Lower leg skin (tissue), 4 donors: ENCODE results near the gene CDHR1. TPM values are rescaled to one million over a fixed set of nuclear protein-coding genes. Genes with fewer than 3 reads are reported as not detected.

Experiments used
- DNase-seq, 2 donors: peaks; one replicate each; pipeline ENCODE4 v3.0.0-alpha.2; 2019; ENCODE audit warnings: low spot score in 2 of 2
- H3K4me3 ChIP-seq: fragments of 200-600 bp; sonication (generic); 2 replicates; pipeline ENCODE4 v1.5.1; 2017; ENCODE audit warnings: mild to moderate bottlenecking, low read depth; ENCODE audit not compliant: poor library complexity, severe bottlenecking
- POLR2A ChIP-seq, 2 donors: fragments of 450-650 bp; IDR thresholded peaks; one replicate each; pipeline ENCODE4 v1.6.1; 2016 to 2017; ENCODE audit warnings: antibody characterized with exemption in 2 of 2, mild to moderate bottlenecking in 1 of 2, moderate library complexity in 1 of 2
- WGBS, 2 donors: methylation state at CpG; one replicate each; pipeline ENCODE4 v1.1.5; 2018; 5-methylcytosine and 5-hydroxymethylcytosine counted together
- intact Hi-C: fragments of 100-400 bp; cut with DNase I; formaldehyde crosslinking; loops from one replicate; pipeline ENCODE4 v1.15.0; 2023; ENCODE audit warnings: low total_unique reads
- total RNA-seq, 4 donors: library from RNA; depleted of rRNA; stranded (reverse); fragments of >200 nt; gene quantifications; one replicate each; pipeline ENCODE4 v1.1.0, GENCODE V29; 2016
- TF ChIP-seq, protein P1 (sequence below), 3 donors: fragments of 450-650 bp; IDR thresholded peaks; one replicate each; pipeline ENCODE4 v1.5.1; 2016; ENCODE audit warnings: antibody characterized with exemption in 3 of 3, mild to moderate bottlenecking in 3 of 3, moderate library complexity in 2 of 3

Gene CDHR1
- total RNA-seq, 4 donors from 2014 or later = 68.5 to 126 (median 101) TPM

DNA sequence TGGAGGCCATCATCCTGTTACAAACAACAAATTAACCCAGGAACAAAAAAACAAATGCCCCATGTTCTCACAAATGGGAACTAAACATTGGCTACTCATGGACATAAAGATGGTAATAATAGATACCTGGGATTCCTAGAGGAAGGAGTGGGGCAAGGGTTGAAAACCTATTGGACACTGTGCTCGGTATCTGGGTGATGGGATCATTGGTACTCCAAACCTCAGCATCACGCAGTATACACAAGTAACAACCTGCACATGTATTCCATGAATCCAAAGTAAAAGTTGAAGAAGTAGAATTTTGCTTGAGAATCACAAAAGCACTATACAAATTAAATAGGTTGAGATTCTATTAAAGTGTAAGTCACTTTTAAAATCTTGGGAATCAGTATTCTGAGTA lies 38.3 kb upstream of the CDHR1 start:
- intact Hi-C loops = loop anchor here (10.0 kb wide), 1 partner anchor 379 kb away; no protein-coding TSS in a partner anchor
- no peak overlapping the region for H3K4me3 ChIP-seq
- no peak for DNase-seq
- TF ChIP-seq, protein P1, sequence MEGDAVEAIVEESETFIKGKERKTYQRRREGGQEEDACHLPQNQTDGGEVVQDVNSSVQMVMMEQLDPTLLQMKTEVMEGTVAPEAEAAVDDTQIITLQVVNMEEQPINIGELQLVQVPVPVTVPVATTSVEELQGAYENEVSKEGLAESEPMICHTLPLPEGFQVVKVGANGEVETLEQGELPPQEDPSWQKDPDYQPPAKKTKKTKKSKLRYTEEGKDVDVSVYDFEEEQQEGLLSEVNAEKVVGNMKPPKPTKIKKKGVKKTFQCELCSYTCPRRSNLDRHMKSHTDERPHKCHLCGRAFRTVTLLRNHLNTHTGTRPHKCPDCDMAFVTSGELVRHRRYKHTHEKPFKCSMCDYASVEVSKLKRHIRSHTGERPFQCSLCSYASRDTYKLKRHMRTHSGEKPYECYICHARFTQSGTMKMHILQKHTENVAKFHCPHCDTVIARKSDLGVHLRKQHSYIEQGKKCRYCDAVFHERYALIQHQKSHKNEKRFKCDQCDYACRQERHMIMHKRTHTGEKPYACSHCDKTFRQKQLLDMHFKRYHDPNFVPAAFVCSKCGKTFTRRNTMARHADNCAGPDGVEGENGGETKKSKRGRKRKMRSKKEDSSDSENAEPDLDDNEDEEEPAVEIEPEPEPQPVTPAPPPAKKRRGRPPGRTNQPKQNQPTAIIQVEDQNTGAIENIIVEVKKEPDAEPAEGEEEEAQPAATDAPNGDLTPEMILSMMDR (IDR thresholded peaks at IDR 0.05) = no peak
- no peak for TF ChIP-seq POLR2A (IDR thresholded peaks at IDR 0.05)
- 90 to 96% methylated on average over 2 of the region's 2 CpGs for WGBS, 2 donors

GRCh38 chr10:84156768-84157167 lies 37.6 kb upstream of the CDHR1 start:
- intact Hi-C loops = loop anchor here (10.0 kb wide), 1 partner anchor 378 kb away; no protein-coding TSS in a partner anchor
- TF ChIP-seq POLR2A (IDR thresholded peaks at IDR 0.05) = no peak
- TF ChIP-seq, protein P1 (IDR thresholded peaks at IDR 0.05) = no peak
- no peak for DNase-seq
- WGBS, 2 donors = 74 to 75% methylated on average over 10 of the region's 10 CpGs
- no peak overlapping the region for H3K4me3 ChIP-seq

DNA sequence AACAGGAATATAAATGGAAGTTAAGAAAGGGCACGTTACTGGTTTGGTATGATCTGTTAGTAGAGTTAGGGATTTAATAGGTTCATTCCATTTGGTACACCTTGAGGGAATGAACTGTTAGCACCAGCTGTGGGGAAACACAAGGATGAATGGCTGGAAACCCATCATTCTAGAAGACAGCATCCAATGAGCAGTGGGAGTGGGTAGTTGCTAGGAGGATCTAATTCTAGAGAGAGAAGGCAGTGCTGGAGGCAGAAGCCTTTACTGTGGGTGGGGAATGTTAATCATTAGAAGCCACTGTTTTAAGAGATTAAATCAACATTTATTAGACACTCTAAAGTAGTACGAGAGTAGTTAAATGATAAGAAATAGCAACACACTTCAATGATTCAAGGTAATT lies 36.3 kb upstream of the CDHR1 start:
- DNase-seq = no peak
- WGBS, 2 donors = 74 to 80% methylated on average over 2 of the region's 2 CpGs
- H3K4me3 ChIP-seq = no peak overlapping the region
- TF ChIP-seq, protein P1 (IDR thresholded peaks at IDR 0.05) = no peak
- TF ChIP-seq POLR2A (IDR thresholded peaks at IDR 0.05) = no peak
- intact Hi-C loops = loop anchor here (10.0 kb wide), 1 partner anchor 377 kb away; no protein-coding TSS in a partner anchor

DNA sequence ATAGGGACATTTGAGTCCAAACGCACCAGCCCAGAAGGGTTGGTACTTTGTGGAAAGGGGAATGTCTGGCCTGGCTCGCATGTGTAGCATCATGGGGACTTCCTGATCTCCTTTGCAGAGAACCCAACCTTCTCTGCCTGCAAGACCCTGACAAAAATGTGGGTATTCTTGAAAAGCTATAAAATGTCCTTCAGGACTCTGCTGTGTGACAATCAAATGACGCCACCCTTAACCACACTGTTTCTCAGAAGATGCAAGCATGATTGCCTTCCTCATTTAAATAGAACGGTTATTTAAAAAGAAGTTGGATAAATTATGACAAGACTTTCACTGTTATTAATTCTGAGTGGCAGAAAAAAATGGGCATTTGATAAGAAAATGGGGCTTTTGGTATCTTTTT lies 35.8 kb upstream of the CDHR1 start:
- intact Hi-C loops = loop anchor here (10.0 kb wide), 1 partner anchor 376 kb away; no protein-coding TSS in a partner anchor

GRCh38 chr10:84159076-84159685 lies 35.2 kb upstream of the CDHR1 start:
- no peak overlapping the region for H3K4me3 ChIP-seq
- 29 to 31% methylated on average over 9 of the region's 9 CpGs for WGBS, 2 donors
- DNase-seq = no peak
- TF ChIP-seq POLR2A (IDR thresholded peaks at IDR 0.05) = no peak
- TF ChIP-seq, protein P1 (IDR thresholded peaks at IDR 0.05) = no peak
- intact Hi-C loops = loop anchor here (10.0 kb wide), 1 partner anchor 376 kb away; no protein-coding TSS in a partner anchor

More for the DNA sequence above, 35.8 kb upstream of the CDHR1 start:
- no peak for DNase-seq
- WGBS, 2 donors = 62 to 83% methylated on average over 4 of the region's 4 CpGs
- TF ChIP-seq POLR2A (IDR thresholded peaks at IDR 0.05) = no peak
- TF ChIP-seq, protein P1 (IDR thresholded peaks at IDR 0.05) = no peak
- H3K4me3 ChIP-seq = no peak overlapping the region
